Activated T-helper 1 cell treated with Interleukin-2 at 50 U/mL for 16 hours (primary cell): ENCODE measurements around the gene LAMC1.
"Not testable (repeated sequence)": the region's sequence is repeated elsewhere in the genome, so short reads cannot be mapped to it uniquely, and the experiment has no call there.

Source experiments
- DNase-seq: peaks from one replicate; pipeline ENCODE4 v3.0.0-alpha.2; 2020; ENCODE audit warnings: low read depth

Gene LAMC1

DNA sequence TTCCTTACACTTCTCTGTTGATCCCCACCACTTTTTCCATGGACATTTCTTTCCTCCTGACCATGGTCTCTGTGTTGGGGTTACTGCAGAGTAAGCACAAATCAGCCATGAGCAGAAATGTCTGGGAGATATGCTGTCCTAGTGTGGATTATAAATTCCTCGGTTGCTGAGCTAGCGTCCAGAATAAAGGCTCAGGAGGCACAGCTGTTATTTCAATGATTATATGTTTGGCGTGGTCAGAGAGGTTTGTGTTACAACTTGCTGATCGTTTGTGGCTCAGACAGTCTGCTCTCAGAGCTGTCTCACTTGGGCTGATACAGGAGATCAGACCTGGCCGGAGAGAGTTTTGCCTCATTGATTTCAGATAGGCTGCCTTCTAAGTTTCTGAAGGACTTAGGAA lies 125.4 kb downstream of the LAMC1 start:
- no peak for DNase-seq

DNA sequence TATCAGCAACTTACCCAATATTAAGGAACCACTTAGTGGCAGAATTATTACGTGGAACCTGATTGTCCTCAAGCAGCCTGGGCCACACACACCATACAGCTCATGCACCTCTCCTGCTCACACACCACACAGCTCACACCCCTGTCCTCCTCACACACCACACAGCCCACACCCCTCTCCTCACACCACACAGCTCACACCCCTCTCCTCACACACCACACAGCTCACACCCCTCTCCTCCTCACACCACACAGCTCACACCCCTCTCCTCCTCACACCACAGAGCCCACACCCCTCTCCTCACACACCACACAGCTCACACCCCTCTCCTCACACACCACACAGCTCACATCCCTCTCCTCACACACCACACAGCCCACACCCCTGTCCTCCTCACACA lies 126.1 kb downstream of the LAMC1 start:
- no peak for DNase-seq

DNA sequence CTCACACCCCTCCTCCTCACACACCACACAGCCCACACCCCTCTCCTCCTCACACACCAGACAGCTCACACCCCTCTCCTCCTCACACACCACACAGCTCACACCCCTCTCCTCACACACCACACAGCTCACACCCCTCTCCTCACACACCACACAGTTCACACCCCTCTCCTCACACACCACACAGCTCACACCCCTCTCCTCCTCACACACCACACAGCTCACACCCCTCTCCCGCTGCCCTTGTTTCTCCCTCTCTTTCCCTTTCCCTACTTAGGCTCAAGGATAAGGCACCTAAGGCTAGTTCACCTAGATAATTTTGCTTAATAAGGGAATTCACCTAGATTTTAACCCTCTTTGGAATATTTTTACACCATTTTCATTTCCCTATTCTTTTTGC lies 126.8 kb downstream of the LAMC1 start:
- DNase-seq: not testable (repeated sequence)

- DNase-seq: no peak
Observed at GRCh38 chr1:183150445-183150844, 127.2 kb downstream of the LAMC1 start.

DNA sequence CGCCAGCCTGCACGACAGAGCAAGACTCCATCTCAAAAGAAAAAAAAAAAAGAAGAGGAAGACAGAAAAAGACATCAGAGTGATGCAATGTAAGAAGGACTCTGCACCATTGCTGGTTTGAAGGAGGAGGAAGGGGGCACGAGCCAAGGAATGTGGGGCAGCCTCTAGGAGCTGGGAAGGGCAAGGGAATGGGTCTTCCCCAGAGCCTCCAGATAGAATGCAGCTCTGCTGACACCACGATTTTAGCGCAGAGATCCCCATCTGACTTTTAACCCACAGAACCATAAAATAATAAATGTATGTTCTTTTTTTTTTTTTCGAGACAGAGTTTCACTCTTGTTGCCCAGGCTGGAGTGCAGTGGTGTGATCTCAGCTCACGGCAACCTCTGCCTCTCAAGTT lies 129.0 kb downstream of the LAMC1 start:
- no peak for DNase-seq

DNA sequence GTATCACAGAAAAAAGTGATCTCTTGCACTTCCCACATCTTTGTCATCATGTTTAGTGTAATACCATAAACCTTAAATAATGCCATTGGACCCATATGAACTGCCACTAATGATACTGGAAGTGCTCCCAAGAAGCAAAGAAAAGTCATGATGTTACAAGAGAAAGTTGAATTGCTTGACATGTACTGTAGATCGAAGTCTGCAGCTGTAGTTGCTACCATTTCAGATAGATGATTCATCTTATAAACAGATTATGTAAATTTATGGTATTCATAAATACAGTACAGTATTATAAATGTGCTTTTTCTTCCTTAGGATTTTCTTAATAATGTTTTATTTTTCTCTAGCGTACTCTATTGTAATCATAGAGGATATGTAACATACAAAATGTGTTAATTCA lies 132.7 kb downstream of the LAMC1 start:
- DNase-seq: no peak

DNA sequence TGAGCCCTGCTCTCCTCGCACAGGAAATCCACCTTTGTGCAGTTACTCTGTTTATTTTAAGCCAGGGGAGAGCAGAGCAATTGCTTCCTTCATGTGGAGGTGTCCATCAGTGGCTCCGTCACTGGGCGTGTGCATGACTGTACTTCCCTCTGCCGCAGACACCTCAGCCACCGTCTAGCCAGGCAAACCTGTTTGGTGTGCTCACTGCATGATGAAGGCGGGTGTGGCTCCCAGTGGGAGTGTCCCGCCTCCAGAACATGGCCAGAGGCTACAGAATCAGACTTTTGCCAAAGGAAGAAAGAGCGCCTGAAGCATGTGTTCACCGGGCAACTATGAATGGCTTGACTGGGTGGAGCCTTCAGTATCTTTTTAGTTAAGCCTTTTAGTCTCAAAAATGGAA lies 136.7 kb downstream of the LAMC1 start:
- DNase-seq: no peak

GRCh38 chr1:183161391-183161790 lies 138.2 kb downstream of the LAMC1 start:
- DNase-seq: no peak

- DNase-seq: no peak
Observed at GRCh38 chr1:183163316-183163715, 140.1 kb downstream of the LAMC1 start.

- no peak for DNase-seq
Observed at GRCh38 chr1:183164340-183164739, 141.1 kb downstream of the LAMC1 start.

- no peak for DNase-seq
Observed at GRCh38 chr1:183164963-183165362, 141.7 kb downstream of the LAMC1 start.

DNA sequence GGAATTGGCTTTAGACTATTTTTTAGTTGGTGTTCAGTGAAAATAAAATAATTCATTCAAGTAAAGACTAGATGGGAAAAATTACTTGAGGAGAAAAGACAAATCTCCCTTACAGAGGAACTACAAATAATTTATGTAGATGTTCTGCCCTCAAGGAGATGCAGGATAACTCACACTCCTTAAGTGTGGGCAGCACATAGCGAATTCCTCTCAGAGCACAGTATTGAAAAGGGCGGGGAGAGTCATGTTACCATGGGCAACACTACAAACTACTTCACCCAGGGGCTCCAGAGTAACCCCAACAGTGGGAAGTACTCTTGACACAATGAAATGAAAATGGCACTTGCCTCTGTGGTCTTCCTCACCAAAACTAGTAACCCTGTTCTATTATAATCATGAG lies 142.2 kb downstream of the LAMC1 start:
- no peak for DNase-seq

- no peak for DNase-seq
Observed at GRCh38 chr1:183166454-183166853, 143.2 kb downstream of the LAMC1 start.

DNA sequence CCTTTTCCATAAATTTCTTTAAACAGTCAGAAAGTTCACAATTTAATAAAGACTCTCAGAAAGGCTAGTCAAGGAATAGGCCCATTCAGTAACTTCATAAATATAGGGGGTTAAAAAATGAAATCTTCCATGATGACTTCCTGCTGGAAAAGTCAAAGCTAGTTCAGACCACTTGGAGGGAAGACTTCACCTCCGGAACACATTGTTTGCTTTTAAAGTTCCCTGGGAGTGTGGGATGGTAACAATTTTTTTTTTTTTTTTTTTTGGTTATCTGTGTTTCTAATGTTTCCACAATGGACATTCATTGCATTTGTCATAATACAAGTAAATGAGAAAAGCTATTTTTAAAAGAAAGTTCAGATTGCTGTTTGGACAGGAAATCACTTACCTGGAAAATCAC lies 144.5 kb downstream of the LAMC1 start:
- no peak for DNase-seq

DNA sequence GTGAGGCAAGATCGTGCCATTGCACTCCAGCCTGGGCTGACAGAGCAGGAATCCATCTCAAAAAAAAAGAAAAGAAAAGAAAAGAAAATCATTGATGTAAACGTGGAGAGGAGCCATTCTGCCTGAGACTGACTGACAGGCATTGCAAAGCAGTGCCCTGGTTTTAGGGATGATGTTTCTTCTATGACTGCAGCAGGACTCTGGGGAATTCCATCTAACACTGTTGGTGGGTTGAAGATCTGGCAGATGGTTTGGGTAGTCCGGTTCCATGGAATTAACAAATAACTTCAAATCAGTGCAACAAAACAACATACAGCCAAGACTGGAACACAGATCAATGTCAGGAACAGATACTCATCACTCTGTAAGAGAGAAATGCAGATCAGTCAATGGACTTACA lies 145.1 kb downstream of the LAMC1 start:
- no peak for DNase-seq

GRCh38 chr1:183173828-183174227 lies 150.6 kb downstream of the LAMC1 start:
- DNase-seq: no peak

GRCh38 chr1:183175631-183176030 lies 152.4 kb downstream of the LAMC1 start:
- no peak for DNase-seq

GRCh38 chr1:183178545-183178944 lies 155.3 kb downstream of the LAMC1 start:
- DNase-seq: no peak

DNA sequence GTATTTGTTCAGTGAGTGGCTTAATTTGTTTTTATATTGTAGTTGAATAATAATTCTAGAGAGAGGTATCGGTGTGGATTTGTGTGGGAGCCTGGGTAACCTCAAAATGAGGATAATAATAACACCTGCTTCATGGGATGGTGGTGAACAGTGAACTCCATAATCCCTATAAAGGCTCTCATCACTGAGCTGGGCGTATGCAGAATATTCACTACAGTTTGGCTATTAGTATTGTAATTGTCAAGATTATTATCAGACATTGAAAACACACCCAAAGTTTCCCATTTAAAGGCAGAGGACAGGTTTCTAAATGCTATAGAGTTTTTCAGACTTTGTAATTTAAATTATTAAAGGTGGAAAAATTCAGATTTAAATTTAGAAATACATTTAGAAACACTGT lies 155.8 kb downstream of the LAMC1 start:
- no peak for DNase-seq

- no peak for DNase-seq
Observed at GRCh38 chr1:183180218-183180617, 157.0 kb downstream of the LAMC1 start.

GRCh38 chr1:183180634-183181056 lies 157.4 kb downstream of the LAMC1 start:
- no peak for DNase-seq

DNA sequence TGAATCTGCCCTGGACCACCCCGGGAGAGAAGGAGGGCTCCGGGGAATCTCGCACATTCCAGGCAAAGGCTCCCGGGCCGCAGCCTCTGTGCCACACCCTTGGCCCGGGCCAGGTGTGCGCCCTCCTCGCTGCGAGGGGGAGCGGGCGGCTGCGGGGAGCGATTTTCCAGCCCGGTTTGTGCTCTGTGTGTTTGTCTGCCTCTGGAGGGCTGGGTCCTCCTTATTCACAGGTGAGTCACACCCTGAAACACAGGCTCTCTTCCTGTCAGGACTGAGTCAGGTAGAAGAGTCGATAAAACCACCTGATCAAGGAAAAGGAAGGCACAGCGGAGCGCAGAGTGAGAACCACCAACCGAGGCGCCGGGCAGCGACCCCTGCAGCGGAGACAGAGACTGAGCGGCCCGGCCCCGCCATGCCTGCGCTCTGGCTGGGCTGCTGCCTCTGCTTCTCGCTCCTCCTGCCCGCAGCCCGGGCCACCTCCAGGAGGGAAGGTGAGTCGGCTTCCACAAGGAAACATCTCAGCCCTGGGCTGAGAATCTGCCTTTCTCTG lies 162.8 kb downstream of the LAMC1 start, which contains the start of gene LAMC2:
Gene LAMC2, plus strand, starts transcription at position 324 of the 550 bp plus-strand sequence. Its CDS starts 89 bp downstream, at position 413.
- DNase-seq: no peak

DNA sequence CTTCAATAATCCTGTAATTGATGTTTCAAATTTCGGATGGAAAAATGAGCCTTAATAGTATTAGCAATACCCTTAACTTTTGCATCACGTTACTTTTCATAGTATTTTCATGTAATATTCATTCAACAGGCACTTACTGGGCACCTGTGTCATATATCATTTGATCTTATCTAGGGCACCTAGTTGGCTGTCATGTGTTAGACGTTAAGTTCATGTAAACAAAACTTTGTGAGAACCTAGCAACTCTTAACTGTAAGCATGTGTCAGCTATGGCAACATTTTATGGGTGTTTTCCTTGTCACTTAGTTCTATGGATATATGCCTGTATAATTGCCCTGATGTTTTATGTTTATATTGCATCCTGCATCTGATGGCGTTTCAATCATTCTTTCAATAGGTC lies 163.6 kb downstream of the LAMC1 start:
- no peak for DNase-seq

- no peak for DNase-seq
Observed at GRCh38 chr1:183188240-183188639, 165.0 kb downstream of the LAMC1 start.

GRCh38 chr1:183191833-183192232 lies 168.6 kb downstream of the LAMC1 start:
- no peak for DNase-seq
